GM06990 (cell line): ENCODE results near the gene DRD4.
"Not testable (repeated sequence)": the region's sequence is repeated elsewhere in the genome, so short reads cannot be mapped to it uniquely, and the experiment has no call there.

Experiments used
- DNase-seq: peaks from one replicate; pipeline ENCODE4 v3.0.0-alpha.2; 2011; ENCODE audit not compliant: insufficient read length; ENCODE audit errors: extremely low read depth
- H3K27me3 ChIP-seq: replicated peaks from 2 replicates; pipeline ENCODE4 v1.6.0; 2011; ENCODE audit warnings: low read length; ENCODE audit not compliant: control insufficient read depth, insufficient read depth
- H3K36me3 ChIP-seq: 2 replicates; pipeline ENCODE4 v1.5.1; 2011; ENCODE audit warnings: low read length; ENCODE audit not compliant: control insufficient read depth, insufficient read depth
- H3K4me3 ChIP-seq: replicated peaks from 2 replicates; pipeline ENCODE4 v1.5.1; 2011; ENCODE audit warnings: low read depth, mild to moderate bottlenecking, control low read depth, low read length
- CTCF ChIP-seq: IDR thresholded peaks from 2 replicates; pipeline ENCODE4 v1.5.1; 2011; ENCODE audit warnings: low read length, control low read depth, mild to moderate bottlenecking, inconsistent platforms; ENCODE audit not compliant: insufficient read depth, poor library complexity, severe bottlenecking

The DRD4 gene

GRCh38 chr11:646214-646613 lies 9.1 kb downstream of the DRD4 start:
- H3K27me3 ChIP-seq: no peaks in the 10 kb centered on the region
- DNase-seq: no peak
- no peak overlapping the region for H3K4me3 ChIP-seq
- peaks cover 2% of the 10 kb centered on the region for H3K36me3 ChIP-seq
- TF ChIP-seq CTCF: no peak

- DNase-seq, H3K4me3 ChIP-seq, H3K36me3 ChIP-seq, H3K27me3 ChIP-seq: not testable (repeated sequence)
Measured at GRCh38 chr11:647672-648158, 10.6 kb downstream of the DRD4 start.

- H3K4me3 ChIP-seq: no peak overlapping the region
- no peaks in the 10 kb centered on the region; the same call in 1 of the 2 replicates for H3K36me3 ChIP-seq
- DNase-seq: no peak
- TF ChIP-seq CTCF: no peak
- H3K27me3 ChIP-seq: no peaks in the 10 kb centered on the region
Measured at GRCh38 chr11:650482-650881, 13.4 kb downstream of the DRD4 start.

- H3K36me3 ChIP-seq, H3K27me3 ChIP-seq, DNase-seq, H3K4me3 ChIP-seq: not testable (repeated sequence)
Measured at GRCh38 chr11:653136-653535, 16.1 kb downstream of the DRD4 start.

GRCh38 chr11:653837-654236 lies 16.8 kb downstream of the DRD4 start:
- no peaks in the 10 kb centered on the region; the same call in 1 of the 2 replicates for H3K36me3 ChIP-seq
- no peak for DNase-seq
- no peaks in the 10 kb centered on the region for H3K27me3 ChIP-seq
- H3K4me3 ChIP-seq: no peak overlapping the region
- TF ChIP-seq CTCF: no peak

- not testable (repeated sequence) for DNase-seq, H3K27me3 ChIP-seq, H3K4me3 ChIP-seq, H3K36me3 ChIP-seq
Measured at GRCh38 chr11:654444-654843, 17.4 kb downstream of the DRD4 start.

- TF ChIP-seq CTCF: no peak
- DNase-seq: no peak
- Histone ChIP-seq H3K4me3 (no peak overlapping the region), H3K27me3 (no peaks in the 10 kb centered on the region), H3K36me3 (peaks cover 5% of the 10 kb centered on the region)
Measured at GRCh38 chr11:655036-655726, 18.1 kb downstream of the DRD4 start.
